ENCODE results near the gene ZNF234. TPM values are rescaled to one million over a fixed set of nuclear protein-coding genes. Genes with fewer than 3 reads are reported as not detected.
"Not testable (repeated sequence)": the region's sequence is repeated elsewhere in the genome, so short reads cannot be mapped to it uniquely, and the experiment has no call there.

ZNF234 gene
- total and polyA plus RNA-seq, 2 experiments from 2014 or later: 8.1 to 16.4 TPM

- peaks cover 9% of the 10 kb centered on the region for H3K36me3 ChIP-seq
- no peak for DNase-seq (ENCODE audit: low read depth in 1 of 2, low spot score in 1 of 2)
- H3K27ac ChIP-seq: peak overlapping the region; percentile 8
- no peak for TF ChIP-seq CTCF (IDR thresholded peaks at IDR 0.05; ENCODE audit: low read depth, low read length)
- H3K4me3 ChIP-seq: peak overlapping the region; percentile 69
- no peaks in the 10 kb centered on the region for H3K9me3 ChIP-seq (ENCODE audit: low read depth)
- no peaks in the 10 kb centered on the region for H3K4me1 ChIP-seq (ENCODE audit: low read depth)
- H3K27me3 ChIP-seq: no peaks in the 10 kb centered on the region
Measured at GRCh38 chr19:44164327-44164672, 22.9 kb downstream of the ZNF234 start.

DNA sequence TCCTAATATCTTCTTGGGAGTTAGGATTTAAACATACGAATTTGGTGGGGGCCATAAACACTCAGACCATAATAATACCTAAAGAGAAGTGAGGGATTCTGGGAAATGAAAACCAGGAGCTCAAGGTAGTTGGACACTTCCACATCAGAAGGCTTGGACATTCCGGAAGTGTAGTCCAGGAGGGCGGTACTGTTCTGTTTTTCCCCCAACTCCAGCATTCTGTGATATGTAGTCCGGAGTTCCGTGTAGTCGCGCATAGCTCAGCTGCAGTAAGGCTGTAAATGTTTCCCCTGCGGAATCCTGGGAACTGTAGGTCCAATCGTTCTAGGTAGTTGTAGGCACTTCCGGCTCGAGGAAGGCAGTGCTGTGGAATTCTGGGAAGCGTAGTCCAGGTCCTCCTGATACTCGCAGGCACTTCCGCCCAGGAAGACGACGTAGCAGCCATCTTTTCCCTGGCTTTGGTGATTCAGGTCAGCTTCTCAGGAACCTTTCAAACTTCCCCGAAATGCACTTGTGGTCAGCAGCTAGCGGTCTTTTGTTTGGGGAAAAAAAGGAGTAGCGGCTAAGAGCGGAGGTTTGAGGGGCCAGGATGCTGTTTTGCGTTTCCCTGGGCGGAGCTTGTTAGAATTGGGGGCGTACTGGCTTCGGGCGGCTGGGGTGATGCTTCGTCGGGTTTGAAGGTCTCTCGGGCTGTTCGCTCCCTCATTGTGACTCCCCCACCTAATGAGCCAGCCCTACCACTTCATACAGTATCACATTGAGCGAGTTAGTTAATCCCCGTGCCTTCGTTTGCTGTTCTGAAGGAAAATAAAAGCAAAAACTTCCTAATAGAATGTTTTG is 23.5 kb downstream of the ZNF234 start, which contains the start of gene ZNF226:
TSS of gene ZNF226 (plus strand) at position 428 of the 840 bp plus-strand sequence. CDS start 4,981 bp downstream, outside the sequence.
- H3K27me3 ChIP-seq: no peaks in the 10 kb centered on the region
- peak; percentile 97 to 99 for DNase-seq (ENCODE audit: low read depth in 1 of 2, low spot score in 1 of 2)
- no peak for TF ChIP-seq CTCF (IDR thresholded peaks at IDR 0.05; ENCODE audit: low read depth, low read length)

DNA sequence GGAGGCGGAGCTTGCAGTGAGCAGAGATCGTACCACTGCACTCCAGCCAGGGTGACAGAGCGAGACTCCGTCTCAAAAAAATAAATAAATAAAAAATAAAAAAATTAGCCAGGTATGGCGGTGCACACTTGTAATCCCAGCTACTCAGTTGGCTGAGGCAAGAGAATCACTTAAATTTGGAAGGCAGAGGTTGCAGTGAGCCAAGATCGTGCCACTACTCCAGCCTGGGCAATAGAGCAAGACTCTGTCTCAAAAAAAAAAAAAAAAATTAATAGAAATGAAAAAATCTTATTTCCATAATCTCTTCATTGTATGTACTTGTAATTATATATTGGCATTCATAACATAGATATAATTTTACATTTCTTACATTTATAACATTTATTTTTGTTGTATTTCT is 29.3 kb downstream of the ZNF234 start:
- peaks cover 67% of the 10 kb centered on the region for H3K36me3 ChIP-seq
- not testable (repeated sequence) for H3K4me3 ChIP-seq; DNase-seq (ENCODE audit: low read depth in 1 of 2, low spot score in 1 of 2); H3K4me1 ChIP-seq (ENCODE audit: low read depth); H3K27me3 ChIP-seq; H3K9me3 ChIP-seq (ENCODE audit: low read depth); H3K27ac ChIP-seq

More for the DNA sequence above, 23.5 kb downstream of the ZNF234 start, which contains the start of gene ZNF226:
- Histone ChIP-seq H3K4me3 (peak within 1 kb of the TSS; percentile 69), H3K9me3 (ENCODE audit: low read depth) (no peaks in the 10 kb centered on the region), H3K27ac (peak within 1 kb of the TSS; percentile 67), H3K36me3 (peaks cover 13% of the 10 kb centered on the region), H3K4me1 (ENCODE audit: low read depth) (no peaks in the 10 kb centered on the region)

GRCh38 chr19:44176590-44176989 is 35.2 kb downstream of the ZNF234 start:
- DNase-seq (ENCODE audit: low read depth in 1 of 2, low spot score in 1 of 2): no peak
- Histone ChIP-seq H3K36me3 (peaks cover 54% of the 10 kb centered on the region), H3K27me3 (no peaks in the 10 kb centered on the region), H3K9me3 (ENCODE audit: low read depth) (no peaks in the 10 kb centered on the region), H3K4me1 (ENCODE audit: low read depth) (no peaks in the 10 kb centered on the region), H3K4me3 (no peak overlapping the region), H3K27ac (no peak overlapping the region)
- no peak for TF ChIP-seq CTCF (IDR thresholded peaks at IDR 0.05; ENCODE audit: low read depth, low read length)

DNA sequence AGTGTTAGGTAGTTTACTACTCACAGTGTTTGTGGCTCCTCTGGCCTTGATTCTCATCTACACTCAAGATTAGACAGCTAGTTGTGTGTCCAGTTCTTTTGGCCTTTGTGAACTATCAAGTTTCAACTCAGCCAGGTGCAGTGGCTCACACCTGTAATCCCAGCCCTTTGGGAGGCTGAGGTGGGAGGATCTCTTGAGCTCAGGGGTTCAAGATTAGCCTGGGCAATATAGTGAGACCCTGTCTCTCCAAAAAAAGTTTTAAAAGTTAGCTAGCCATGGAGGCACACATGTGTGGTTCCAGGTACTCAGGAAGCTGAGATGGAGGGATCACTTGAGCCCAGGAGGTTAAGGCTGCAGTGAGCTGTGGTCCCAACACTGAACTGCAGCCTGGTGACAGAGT is 39.6 kb downstream of the ZNF234 start:
- Histone ChIP-seq H3K9me3 (ENCODE audit: low read depth) (no peaks in the 10 kb centered on the region), H3K36me3 (peaks cover 12% of the 10 kb centered on the region), H3K27ac (no peak overlapping the region), H3K27me3 (no peaks in the 10 kb centered on the region), H3K4me3 (no peak overlapping the region), H3K4me1 (ENCODE audit: low read depth) (no peaks in the 10 kb centered on the region)
- no peak for DNase-seq (ENCODE audit: low read depth in 1 of 2, low spot score in 1 of 2)
- no peak for TF ChIP-seq CTCF (IDR thresholded peaks at IDR 0.05; ENCODE audit: low read depth, low read length)

GRCh38 chr19:44182145-44182544 is 40.8 kb downstream of the ZNF234 start:
- no peaks in the 10 kb centered on the region for H3K9me3 ChIP-seq (ENCODE audit: low read depth)
- H3K36me3 ChIP-seq: peaks cover 2% of the 10 kb centered on the region
- DNase-seq (ENCODE audit: low read depth in 1 of 2, low spot score in 1 of 2): no peak
- no peak overlapping the region for H3K4me3 ChIP-seq
- H3K27me3 ChIP-seq: no peaks in the 10 kb centered on the region
- no peak overlapping the region for H3K27ac ChIP-seq
- TF ChIP-seq CTCF (IDR thresholded peaks at IDR 0.05; ENCODE audit: low read depth, low read length): no peak
- no peaks in the 10 kb centered on the region for H3K4me1 ChIP-seq (ENCODE audit: low read depth)
